GM19372 (cell line): ENCODE measurements around the gene NSUN6.
"Not testable (repeated sequence)": the region's sequence is repeated elsewhere in the genome, so short reads cannot be mapped to it uniquely, and the experiment has no call there.

Experiments
- ATAC-seq: cut with Tn5 transposase; IDR thresholded peaks from one replicate; pipeline ENCODE4 v1.9.1; 2021; ENCODE audit warnings: mild to moderate bottlenecking, low read depth, moderate library complexity; ENCODE audit not compliant: unreplicated experiment

Gene NSUN6

GRCh38 chr10:18659819-18660535 is 8.6 kb upstream of the NSUN6 start:
- peak; percentile 18 for ATAC-seq

GRCh38 chr10:18659125-18659818 is 7.9 kb upstream of the NSUN6 start, which contains the start of gene ARL5B:
ARL5B (plus strand) TSS chr10:18659431; CDS start chr10:18659638, 207 bp downstream.
- ATAC-seq = peak; percentile 84

DNA sequence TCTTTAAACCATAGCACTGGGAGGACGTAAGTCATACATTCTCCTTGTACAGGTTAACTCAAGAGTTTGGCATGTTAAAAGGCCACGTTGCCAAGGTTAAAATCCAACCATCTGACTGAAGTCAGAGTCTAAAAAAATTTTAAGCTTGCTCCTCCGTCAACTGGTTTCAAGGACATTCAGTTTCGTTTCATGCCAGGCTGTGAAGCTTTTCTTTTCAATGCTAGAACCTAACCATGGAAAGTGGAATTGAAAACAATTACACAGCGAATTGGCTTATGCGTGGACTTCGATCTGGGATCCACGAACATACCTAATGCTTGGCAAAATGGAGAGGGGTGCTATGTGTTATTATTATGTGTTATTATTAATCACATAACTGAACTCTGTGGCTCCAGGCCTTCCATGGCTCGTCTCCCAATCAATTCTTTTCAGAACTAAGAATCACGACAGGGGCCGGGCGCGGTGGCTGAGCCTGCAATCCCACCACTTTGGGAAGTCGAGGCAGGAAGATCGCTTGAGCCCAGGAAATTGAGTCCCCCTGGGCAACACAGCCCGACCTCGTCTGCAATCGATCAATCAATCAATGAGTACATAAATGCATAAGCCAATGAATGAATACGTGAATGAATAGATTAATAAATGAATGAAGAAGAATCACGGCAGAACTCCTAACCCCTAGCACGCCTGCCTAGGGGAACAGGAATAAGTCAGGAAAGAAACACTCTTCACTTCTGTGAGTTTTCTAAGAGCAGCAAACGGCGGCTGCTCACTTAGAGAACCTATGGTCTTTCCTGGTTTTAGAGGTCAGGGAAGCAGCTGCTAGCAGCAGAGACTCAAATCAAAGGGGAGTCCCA is 7.1 kb upstream of the NSUN6 start:
- ATAC-seq = no peak

DNA sequence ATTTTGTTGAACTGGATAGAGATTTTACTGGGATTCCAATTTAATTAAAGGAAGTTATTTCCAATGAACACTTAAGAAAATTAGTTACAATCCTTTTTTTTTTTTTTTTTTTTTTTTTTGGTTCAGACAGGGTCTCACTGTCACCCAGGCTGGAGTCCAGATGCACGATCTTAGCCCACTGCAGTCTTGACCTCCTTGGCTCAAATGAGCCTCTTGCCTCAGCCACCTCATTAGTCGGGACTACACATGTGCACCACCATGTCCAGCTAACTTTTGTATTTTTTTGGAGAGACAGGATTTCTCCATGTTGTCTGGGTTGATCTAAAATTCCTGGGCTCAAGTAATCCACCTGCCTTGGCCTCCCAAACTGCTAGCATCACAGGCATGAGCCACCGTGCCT is 5.3 kb upstream of the NSUN6 start:
- ATAC-seq = no peak

GRCh38 chr10:18653112-18653511 is 1.7 kb upstream of the NSUN6 start:
- ATAC-seq = no peak

DNA sequence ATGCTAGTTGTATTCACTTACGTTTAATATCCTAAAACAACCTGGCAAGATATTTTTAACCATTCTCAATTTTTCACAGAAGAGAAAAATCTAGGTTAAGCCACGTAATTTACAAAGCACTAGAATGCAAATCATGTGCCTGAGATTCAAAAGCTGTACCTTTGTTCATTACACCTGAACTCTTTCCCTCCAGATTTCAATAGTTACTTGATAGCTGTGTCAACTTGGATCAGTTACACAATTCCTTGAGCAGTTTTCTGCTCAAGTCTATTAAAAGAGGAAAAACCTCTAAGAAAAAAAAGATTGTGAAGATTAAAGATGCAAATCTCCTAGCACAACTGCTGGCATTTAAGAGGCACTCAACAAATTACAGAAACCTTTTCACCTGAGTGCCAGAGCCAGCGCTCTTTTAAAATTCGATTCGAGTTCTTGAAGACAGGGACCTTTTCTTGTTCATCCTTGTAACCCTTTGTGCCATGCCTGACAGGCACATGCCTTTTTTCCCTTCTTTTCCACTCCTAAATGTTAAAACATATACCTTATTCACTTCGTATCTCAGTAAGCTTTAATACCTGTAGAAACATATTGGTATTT is 886 bp downstream of the NSUN6 start:
- ATAC-seq = no peak

GRCh38 chr10:18649364-18649959 is 1.9 kb downstream of the NSUN6 start:
- no peak for ATAC-seq

- no peak for ATAC-seq
Observed at GRCh38 chr10:18647945-18648344, 3.4 kb downstream of the NSUN6 start.

DNA sequence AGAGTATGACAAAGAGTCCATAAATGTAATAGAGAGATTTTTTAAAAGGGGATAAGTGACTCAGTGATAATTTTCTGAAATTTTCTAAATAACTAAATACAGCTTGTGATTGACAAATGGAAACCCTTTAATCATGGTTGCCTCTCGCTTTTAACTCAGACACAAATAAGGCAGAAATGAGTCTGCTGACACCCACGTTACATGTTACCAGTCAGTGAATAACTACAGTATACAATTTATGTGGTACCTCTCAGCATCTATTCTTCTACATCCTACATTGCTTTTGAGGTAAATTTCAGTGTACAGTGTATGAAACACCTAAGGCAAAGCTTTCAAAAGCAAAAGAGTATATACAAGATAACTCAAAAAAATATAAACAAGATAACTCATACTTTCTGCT is 4.2 kb downstream of the NSUN6 start:
- ATAC-seq = no peak

DNA sequence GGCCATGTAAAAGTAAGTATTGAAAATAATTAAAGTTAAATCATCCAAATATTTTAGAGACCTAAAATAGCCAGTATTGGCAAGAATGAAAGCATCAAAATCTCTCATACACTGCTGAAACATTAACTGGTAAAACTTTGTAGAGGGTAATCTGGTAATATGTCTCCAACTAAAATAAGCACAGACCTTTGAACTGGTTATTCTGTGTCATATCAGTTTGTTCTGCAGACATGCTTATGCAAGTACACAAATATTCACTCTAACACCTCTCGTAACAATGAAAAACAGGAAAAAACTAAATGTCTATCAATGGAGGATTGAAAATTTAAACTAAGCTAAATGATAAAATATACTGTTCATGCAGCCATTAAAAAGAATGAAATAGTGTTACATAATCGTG is 11.7 kb downstream of the NSUN6 start:
- not testable (repeated sequence) for ATAC-seq

GRCh38 chr10:18637400-18637799 is 14.0 kb downstream of the NSUN6 start:
- ATAC-seq = not testable (repeated sequence)

GRCh38 chr10:18635995-18636394 is 15.4 kb downstream of the NSUN6 start:
- no peak for ATAC-seq

GRCh38 chr10:18632500-18632899 is 18.9 kb downstream of the NSUN6 start:
- not testable (repeated sequence) for ATAC-seq

DNA sequence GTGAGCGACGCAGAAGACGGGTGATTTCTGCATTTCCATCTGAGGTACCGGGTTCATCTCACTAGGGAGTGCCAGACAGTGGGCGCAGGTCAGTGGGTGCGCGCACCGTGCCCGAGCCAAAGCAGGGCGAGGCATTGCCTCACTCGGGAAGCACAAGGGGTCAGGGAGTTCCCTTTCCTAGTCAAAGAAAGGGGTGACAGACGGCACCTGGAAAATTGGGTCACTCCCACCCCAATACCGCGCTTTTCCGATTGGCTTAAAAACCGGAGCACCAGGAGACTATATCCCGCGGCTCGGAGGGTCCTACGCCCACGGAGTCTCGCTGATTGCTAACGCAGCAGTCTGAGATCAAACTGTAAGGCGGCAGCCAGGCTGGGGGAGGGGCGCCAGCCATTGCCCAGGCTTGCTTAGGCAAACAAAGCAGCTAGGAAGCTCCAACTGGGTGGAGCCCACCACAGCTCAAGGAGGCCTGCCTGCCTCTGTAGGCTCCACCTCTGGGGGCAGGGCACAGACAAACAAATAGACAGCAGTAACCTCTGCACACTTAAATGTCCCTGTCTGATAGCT is 23.9 kb downstream of the NSUN6 start:
- not testable (repeated sequence) for ATAC-seq

GRCh38 chr10:18625886-18626285 is 25.5 kb downstream of the NSUN6 start:
- no peak for ATAC-seq

GRCh38 chr10:18623671-18624070 is 27.7 kb downstream of the NSUN6 start:
- not testable (repeated sequence) for ATAC-seq

GRCh38 chr10:18620856-18621255 is 30.5 kb downstream of the NSUN6 start:
- no peak for ATAC-seq

DNA sequence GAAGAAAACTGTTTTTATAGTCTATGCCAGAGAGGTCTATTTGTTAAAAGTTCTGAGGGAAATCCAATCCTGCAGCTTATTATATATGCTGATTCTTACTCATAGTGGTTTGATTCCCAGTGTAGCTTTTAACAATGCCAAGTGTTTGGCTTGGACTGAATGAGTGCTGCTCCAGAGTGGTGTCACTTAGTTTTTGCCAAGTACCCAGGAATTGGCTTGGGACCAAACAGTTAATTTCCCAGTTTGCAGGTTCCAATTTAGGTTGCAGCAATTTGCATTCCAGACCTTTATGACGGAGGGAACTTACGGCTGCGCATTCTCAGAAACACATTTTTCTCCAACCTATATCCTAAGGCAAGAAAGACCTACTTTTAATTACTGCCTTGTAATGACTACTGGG is 32.4 kb downstream of the NSUN6 start:
- no peak for ATAC-seq

- no peak for ATAC-seq
Observed at GRCh38 chr10:18616337-18616736, 35.0 kb downstream of the NSUN6 start.

DNA sequence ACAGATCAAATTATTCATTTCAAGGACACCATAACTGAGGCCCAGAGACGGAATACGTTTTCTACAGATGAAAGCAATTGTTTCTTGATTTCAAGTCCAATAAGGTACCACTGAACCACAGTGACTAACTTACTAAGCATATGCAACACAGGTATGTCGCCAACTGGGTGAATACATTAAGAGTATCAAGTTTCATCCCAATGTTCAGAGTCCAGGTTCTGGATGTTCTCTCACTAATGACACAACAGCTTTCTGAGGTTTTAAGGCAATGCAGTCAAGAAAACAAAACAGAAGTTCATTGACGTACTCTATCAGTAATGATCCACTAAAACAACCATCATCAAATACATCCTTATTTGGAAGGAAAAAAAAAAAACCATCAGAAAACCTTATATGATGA is 35.8 kb downstream of the NSUN6 start:
- no peak for ATAC-seq
